Fibroblast of skin of right quadriceps (primary cell): ENCODE measurements around the gene RGS3.
"Not testable (repeated sequence)": the region's sequence is repeated elsewhere in the genome, so short reads cannot be mapped to it uniquely, and the experiment has no call there.

ENCODE experiments used
- DNase-seq: peaks from one replicate; pipeline ENCODE4 v3.0.0-alpha.2; 2013

Gene RGS3

GRCh38 chr9:113532809-113533190 lies 69.3 kb downstream of the RGS3 start:
- no peak for DNase-seq

- DNase-seq: no peak
These were observed 70.1 kb downstream of the RGS3 start for GRCh38 chr9:113533335-113534225.

DNA sequence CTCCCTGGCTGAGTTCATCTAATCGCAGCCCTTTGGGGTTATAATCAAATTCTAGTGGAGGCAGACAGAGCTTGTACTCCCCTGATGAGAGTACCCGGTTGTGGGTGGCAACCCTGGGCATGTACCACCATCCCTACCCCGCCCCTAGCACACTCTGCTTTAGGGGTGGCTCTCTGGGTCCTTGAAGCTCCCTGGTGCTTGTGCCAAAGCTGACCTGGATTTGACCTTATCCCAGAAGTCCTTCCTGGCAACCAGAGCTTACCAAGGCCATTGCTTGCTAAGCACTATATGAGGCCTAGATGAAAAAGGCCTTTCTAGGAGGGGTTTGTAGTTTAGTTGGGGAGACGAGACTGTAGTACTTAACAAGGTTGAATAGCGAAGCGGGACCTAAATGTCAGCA lies 72.2 kb downstream of the RGS3 start:
- DNase-seq: no peak

DNA sequence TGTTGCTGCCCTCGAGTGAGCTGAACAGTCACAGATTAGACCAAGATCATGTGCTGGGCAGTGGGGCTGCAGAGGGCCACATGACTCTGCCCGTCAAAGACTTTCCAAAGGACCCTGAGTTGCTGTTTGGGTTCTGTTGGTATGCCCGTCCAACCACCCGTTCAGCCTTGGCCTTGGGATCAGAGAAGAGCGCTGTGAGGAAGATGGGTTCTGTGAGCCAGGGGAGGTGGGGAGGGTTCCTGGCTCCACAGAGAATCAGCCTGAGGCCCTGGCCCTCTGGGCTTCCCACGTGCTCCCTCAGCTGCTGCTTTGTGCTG lies 72.6 kb downstream of the RGS3 start:
- no peak for DNase-seq

GRCh38 chr9:113536483-113537228 lies 73.1 kb downstream of the RGS3 start:
- no peak for DNase-seq

- no peak for DNase-seq
These were observed 73.8 kb downstream of the RGS3 start for GRCh38 chr9:113537229-113537810.

DNA sequence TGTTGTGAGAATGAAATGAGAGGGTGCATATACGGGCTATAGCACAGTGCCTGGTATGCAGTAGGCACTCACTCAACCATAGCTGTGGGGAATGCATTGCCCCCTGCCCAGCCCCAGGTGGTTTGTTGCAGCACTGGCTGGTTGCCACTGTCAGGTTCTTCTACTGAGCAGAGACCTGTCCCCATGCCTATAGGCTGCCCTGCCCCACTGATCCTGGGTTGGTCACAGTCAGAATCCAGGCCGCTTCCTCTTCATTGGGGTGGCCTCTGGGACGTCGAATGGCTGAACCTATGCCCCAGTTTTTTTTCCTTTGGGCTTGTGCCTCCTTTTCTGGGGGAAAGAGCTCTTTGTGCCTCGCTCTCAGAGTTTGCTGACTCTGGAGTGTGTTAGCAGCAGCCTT lies 74.6 kb downstream of the RGS3 start:
- no peak for DNase-seq

DNA sequence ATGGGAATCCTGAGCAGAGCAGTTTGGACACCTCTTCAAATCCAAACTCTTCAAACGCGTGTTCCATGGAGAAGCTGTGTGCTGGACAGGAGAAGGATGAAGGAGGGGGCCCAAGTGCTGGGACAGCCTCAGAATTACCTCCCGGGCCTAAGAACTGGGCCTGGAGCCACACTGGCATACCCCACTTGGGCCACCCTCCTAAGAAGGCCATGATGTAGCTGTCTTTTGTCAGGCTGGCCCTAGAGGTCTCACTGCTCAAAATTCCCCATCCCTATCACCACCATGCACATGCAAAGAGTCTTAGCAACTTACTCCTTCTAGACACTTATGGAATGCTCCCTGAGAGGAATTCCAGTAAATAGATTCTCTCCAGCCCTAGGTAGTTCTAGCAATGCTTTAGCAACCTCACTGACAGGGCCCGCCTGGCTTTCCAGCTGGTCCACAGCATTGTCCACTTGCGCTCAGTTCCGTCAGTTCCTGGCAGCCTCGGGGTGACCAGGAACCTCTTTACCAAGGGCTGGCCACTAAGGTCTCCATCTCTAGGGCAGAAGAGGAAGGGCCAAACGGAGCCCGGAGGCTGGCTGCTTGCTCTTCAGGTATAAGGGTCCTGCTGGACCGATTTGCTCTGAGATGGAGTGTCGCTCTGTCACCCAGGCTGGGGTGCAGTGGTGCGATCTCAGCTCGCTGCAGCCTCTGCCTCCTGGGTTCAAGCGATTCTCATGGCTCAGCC lies 75.3 kb downstream of the RGS3 start:
- no peak for DNase-seq

- DNase-seq: no peak
These were observed 76.9 kb downstream of the RGS3 start for GRCh38 chr9:113540466-113540865.

DNA sequence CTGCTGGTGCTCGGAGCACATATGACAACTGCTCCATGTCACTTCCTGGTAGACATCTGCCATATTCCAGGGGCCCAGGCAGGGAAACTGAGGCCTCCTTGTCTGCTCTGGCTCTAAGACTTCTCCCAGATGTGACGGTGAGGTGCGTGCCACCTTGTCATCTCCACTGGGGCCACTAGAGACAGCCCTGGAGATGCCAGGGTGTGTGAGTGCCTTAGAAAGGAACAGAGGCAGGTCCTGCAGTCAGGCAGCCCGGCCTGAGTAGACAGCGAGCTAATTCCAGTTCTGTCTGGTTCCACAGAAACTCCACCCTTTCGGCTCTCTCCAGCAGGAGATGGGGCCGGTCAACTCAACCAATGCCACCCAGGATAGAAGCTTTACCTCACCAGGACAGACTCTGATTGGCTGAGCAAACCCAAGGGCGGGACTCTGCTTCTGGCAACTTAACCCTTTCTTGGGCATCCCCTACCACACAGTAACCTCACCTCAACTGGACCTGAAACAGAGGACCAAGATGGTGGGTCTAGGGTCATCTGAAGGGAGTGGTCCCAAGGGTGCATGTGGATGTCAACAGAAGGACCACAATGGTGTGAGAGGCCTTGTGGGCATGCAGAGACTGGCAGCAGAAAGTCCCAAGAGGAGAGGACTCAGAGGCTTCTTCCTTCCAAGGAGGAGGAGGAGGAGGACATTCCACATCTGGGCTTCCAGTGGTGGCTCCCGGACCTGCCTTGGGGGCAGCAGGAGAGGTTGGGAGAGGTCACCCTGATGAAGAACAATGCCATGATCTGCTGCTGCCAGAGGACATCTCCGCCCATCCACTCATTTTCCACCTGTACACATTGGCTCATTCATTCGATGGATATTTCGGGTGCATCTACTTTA lies 77.7 kb downstream of the RGS3 start:
- peak; percentile 71 for DNase-seq

- no peak for DNase-seq
These were observed 78.5 kb downstream of the RGS3 start for GRCh38 chr9:113542006-113542405.

DNA sequence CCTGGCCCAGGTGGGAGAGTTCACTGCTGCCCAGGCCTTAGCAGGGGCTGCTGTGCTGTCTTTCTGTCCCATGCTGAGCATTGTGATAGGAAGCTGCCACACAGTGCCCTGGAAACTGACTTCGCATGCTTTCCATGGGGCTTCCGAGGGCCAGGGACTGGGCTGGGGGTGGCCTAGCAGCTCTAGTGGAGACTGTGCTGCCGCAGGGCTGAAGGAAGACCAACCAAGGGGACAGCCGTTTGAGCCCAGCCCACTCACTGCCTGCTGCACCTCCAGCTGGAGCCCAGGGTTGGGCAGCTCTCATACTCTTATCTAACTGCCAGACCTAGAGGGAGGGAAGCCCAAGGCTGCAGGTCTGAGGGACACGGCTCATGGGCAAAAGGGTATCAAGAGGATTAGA lies 79.2 kb downstream of the RGS3 start:
- DNase-seq: no peak

DNA sequence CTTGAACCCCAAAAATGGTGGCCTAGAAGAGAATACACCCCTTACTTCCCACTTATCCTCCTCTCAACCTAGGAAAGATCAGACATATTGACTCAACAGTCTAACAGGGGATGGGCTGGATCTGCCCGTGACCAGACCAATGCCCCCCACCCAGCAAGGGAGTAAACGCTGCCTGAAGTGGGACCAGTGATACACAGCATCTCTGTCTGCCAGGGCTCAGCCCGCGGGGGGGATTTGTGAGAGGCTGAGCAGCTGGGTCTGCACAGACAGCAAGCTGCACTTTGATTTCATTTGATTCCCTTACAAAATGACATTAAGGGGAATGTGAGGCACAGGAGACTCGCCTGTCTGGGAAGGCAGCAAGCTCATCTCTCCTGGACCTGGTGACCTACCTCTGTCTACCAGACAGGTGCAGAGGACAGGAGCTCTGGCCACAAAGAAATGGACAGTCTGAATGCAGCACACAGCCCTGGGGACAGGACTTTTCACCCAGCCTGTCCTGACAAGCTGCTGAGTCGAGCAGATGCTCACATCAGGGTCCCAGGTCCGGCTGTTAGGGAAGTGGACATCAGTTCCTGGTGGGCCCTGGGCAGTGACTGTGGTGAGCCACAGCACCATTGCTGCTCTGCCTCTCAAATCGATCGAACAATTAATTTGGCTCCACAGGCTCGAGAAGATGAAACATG lies 79.9 kb downstream of the RGS3 start:
- DNase-seq: no peak

GRCh38 chr9:113543982-113544303 lies 80.4 kb downstream of the RGS3 start:
- no peak for DNase-seq

DNA sequence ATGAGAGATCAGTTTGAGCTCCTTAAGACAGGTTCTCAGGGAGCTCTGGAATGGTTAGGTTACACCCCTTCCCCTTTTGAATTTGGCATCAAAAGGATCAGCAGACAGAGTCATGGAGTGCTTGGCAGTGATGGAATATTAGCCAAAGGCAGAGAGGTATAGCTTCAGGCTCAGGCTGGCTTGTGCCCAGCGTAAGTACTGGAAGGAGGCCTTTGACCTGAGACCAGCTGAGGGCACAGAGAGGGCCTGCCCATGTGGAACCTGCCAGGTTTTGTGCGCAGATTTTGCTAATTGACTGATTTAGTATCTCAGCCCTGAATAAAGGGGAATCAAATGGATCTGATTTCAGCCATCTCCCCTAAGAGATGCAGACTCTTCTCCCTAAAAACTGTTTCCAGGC lies 81.5 kb downstream of the RGS3 start:
- no peak for DNase-seq

DNA sequence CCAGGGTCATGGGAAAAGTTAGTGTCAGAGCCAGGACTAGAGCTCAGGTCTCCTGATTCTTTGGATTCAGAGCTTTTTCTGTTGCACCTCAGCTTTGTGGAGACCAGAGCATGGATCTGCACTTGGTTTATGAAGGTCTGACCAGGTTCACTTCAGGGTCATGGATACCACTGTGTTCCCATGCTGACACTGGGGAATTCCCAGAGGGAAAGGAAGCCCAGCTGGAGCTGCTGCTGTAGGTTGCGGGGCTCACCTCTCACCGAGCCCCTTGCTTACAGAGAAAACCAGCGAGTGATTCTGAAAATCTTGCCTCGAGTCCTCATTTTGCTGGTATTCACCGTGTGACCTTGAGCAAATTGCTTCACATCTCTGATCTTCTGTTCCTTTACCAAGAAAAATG lies 83.0 kb downstream of the RGS3 start:
- no peak for DNase-seq

DNA sequence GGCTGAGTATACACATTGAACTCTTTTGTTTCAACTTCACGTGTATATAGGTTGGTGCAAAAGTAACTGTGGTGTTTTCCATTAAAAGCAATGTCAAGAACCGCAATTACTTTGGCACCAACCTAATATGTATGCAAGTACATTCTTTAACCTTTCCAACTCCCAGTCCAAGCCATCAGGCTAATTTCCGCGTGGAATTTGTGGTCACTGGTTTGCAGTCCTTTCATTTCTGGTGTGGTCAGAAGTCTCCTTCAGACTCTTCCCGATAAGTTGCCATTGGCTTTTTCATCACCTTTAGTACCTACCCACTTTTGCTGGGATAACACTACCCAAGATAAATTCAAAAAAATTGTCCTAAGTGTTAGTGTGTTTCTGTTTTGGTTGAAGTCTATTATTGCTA lies 84.0 kb downstream of the RGS3 start:
- DNase-seq: no peak

DNA sequence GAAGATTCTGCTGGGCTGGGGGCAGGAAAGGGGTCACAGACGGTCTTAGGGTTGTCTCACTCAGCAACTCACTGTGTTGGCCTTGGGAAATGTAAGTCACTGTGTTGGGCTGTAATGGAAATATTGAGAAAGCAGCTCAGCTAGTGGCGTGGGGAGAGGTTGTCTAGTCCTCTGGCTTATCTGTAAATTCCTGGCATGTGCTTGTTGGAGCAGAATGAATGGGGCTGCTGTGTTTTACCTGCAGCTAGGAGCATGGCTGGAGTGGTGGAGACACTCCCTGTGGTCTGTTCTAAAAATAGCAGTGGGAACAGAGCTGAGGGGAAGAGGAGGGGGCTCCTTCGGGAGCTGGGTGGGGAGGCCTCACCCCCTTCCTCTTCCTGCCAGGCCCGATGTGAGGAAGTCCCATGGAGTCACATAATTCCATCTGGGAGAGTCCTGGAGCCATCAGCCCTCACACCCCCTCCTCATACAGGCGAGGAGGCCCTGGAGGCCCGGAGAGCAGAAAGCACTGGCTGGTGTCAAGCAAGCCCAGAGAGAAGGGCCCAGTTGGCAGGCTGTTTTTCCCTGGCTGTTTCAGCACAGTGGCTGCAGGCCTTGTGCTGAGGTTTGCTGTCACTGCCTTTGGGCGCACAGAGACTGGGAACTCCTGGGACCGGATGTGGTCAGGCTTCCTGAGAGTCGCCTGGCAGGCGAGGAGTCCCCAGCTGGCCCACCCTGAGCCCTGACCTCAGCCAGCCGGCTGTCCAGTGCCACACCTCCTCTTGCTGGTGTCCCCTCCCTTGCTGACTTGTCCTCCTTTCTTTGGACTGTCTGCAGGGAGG lies 84.9 kb downstream of the RGS3 start:
- DNase-seq: no peak

DNA sequence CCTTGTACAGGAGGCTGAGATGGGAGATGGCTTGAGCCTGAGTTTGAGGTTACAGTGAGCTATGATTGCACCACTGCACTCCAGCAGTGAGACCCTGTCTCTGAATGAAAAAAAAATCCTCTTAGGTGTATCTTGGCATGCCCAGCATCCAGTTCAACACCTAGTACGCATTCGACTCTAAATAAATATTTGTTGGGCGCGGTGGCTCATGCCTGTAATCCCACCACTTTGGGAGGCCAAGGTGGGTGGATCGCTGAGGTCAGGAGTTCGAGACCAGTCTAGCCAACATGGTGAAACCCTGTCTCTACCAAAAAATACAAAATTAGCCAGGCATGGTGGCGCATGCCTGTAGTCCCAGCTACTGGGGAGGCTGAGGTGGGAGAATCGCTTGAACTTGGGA lies 86.4 kb downstream of the RGS3 start:
- DNase-seq: not testable (repeated sequence)

DNA sequence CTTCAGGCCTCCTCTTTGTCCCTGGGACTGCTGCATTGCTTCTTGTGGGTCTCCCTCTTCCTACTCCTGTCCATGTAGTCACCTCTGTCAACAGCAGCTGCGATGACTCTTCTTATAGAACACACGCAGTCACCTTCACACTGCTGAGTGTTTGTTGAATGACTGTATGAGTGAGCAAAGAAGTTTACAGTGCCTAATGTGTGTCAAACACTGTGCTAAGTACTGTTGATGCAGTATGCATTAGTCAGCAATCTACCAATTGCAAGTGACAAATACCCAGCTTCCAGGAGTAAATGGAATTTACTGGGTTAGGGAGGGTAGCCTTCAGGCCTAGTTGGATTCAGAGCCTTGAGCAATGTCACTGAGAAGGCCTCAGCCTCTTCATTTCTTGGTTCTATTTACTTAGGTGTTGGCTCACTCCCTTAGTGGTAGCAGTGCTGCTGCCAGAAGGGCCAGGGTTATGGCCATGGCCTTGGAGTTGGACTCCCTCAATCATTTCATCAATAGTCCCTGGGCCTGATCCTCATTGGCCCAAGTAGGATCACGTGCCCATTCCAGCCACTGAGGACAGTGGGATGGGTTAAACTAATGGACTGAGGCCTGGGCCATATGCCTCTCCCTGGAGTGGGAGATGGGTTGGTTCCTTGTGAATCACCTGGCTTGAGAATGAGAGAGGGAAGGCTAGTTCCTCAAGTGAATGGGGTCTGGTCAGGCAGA lies 93.5 kb downstream of the RGS3 start:
- DNase-seq: peak; percentile 24
